ENCODE data around the gene CRACR2A. TPM values are rescaled to one million over a fixed set of nuclear protein-coding genes. Genes with fewer than 3 reads are reported as not detected.

CRACR2A gene
- total RNA-seq, 2 experiments from 2014 or later: 32.4 to 34.3 TPM

GRCh38 chr12:3748620-3749019 is 4.3 kb downstream of the CRACR2A start:
- no peak for DNase-seq
- H3K4me1 Mint-ChIP-seq: peaks cover 78% of the 10 kb centered on the region
- no peak overlapping the region for H3K4me3 Mint-ChIP-seq
- H3K27ac Mint-ChIP-seq: no peak overlapping the region
- POLR2A ChIA-PET: no interaction called here
- H3K36me3 Mint-ChIP-seq (ENCODE audit: low read depth): peaks cover 68% of the 10 kb centered on the region
- CTCF ChIA-PET: no interaction called here
- peaks cover 3% of the 10 kb centered on the region for H3K9me3 Mint-ChIP-seq
- no peaks in the 10 kb centered on the region for H3K27me3 Mint-ChIP-seq

- POLR2A ChIA-PET: no interaction called here
- CTCF ChIA-PET: no interaction called here
- Mint-ChIP-seq H3K36me3 (ENCODE audit: low read depth) (peaks cover 67% of the 10 kb centered on the region), H3K4me1 (peaks cover 79% of the 10 kb centered on the region), H3K4me3 (no peak overlapping the region), H3K9me3 (peaks cover 3% of the 10 kb centered on the region), H3K27ac (no peak overlapping the region), H3K27me3 (no peaks in the 10 kb centered on the region)
- DNase-seq: no peak
Observed at GRCh38 chr12:3747976-3748619, 4.8 kb downstream of the CRACR2A start.

GRCh38 chr12:3747543-3747942 is 5.4 kb downstream of the CRACR2A start:
- Mint-ChIP-seq H3K27me3 (no peaks in the 10 kb centered on the region), H3K4me3 (no peak overlapping the region), H3K36me3 (ENCODE audit: low read depth) (peaks cover 71% of the 10 kb centered on the region), H3K4me1 (peaks cover 83% of the 10 kb centered on the region), H3K9me3 (peaks cover 3% of the 10 kb centered on the region), H3K27ac (peak overlapping the region; percentile 14)
- DNase-seq: peak; percentile 25
- ChIA-PET POLR2A (no interaction called here), CTCF (no interaction called here)

- H3K36me3 Mint-ChIP-seq (ENCODE audit: low read depth): peaks cover 67% of the 10 kb centered on the region
Observed at GRCh38 chr12:3746758-3747157, 6.2 kb downstream of the CRACR2A start.

GRCh38 chr12:3745152-3745551 is 7.8 kb downstream of the CRACR2A start:
- Mint-ChIP-seq H3K4me1 (peaks cover 60% of the 10 kb centered on the region), H3K36me3 (ENCODE audit: low read depth) (peaks cover 61% of the 10 kb centered on the region), H3K4me3 (no peak overlapping the region), H3K27me3 (no peaks in the 10 kb centered on the region), H3K27ac (peak overlapping the region; percentile 70), H3K9me3 (peaks cover 3% of the 10 kb centered on the region)
- no peak for DNase-seq
- ChIA-PET POLR2A (no interaction called here), CTCF (no interaction called here)

More at GRCh38 chr12:3746758-3747157, 6.2 kb downstream of the CRACR2A start:
- Mint-ChIP-seq H3K27me3 (no peaks in the 10 kb centered on the region), H3K27ac (no peak overlapping the region), H3K4me1 (peaks cover 75% of the 10 kb centered on the region), H3K4me3 (no peak overlapping the region), H3K9me3 (peaks cover 3% of the 10 kb centered on the region)
- no peak for DNase-seq
- ChIA-PET CTCF (interaction anchor here (1.4 kb wide), 1 partner anchor 57 kb away, joined by 5 read pairs; no protein-coding TSS in a partner anchor), POLR2A (no interaction called here)

- H3K9me3 Mint-ChIP-seq: peaks cover 3% of the 10 kb centered on the region
- H3K4me3 Mint-ChIP-seq: no peak overlapping the region
- no peak for DNase-seq
- H3K27me3 Mint-ChIP-seq: no peaks in the 10 kb centered on the region
- ChIA-PET POLR2A (interaction anchor here (0.6 to 2.2 kb wide), 5 partner anchors 9 to 64 kb away, joined by 3 to 19 read pairs (median 3); partner anchors contain the start of gene CRACR2A), CTCF (interaction anchor here (0.8 to 1.3 kb wide), 5 partner anchors 8 to 444 kb away, joined by 3 to 7 read pairs (median 3); partner anchors contain the start of gene CRACR2A)
- peak overlapping the region; percentile 70 for H3K27ac Mint-ChIP-seq
- peaks cover 56% of the 10 kb centered on the region for H3K36me3 Mint-ChIP-seq (ENCODE audit: low read depth)
- peaks cover 57% of the 10 kb centered on the region for H3K4me1 Mint-ChIP-seq
Observed at GRCh38 chr12:3744229-3744901, 8.5 kb downstream of the CRACR2A start.

- Mint-ChIP-seq H3K36me3 (ENCODE audit: low read depth) (peaks cover 55% of the 10 kb centered on the region), H3K27ac (peak overlapping the region; percentile 70)
Observed at GRCh38 chr12:3743803-3744202, 9.1 kb downstream of the CRACR2A start.

GRCh38 chr12:3741882-3742672 is 10.8 kb downstream of the CRACR2A start:
- POLR2A ChIA-PET: interaction anchor here (0.9 to 2.5 kb wide), 2 partner anchors 9 to 11 kb away, joined by 3 to 14 read pairs; partner anchors contain the start of gene CRACR2A

More at GRCh38 chr12:3743803-3744202, 9.1 kb downstream of the CRACR2A start:
- H3K9me3 Mint-ChIP-seq: peaks cover 3% of the 10 kb centered on the region
- H3K4me1 Mint-ChIP-seq: peaks cover 53% of the 10 kb centered on the region
- CTCF ChIA-PET: interaction anchor here (0.8 to 1.3 kb wide), 5 partner anchors 8 to 443 kb away, joined by 3 to 7 read pairs (median 3); partner anchors contain the start of gene CRACR2A
- no peak overlapping the region for H3K4me3 Mint-ChIP-seq
- H3K27me3 Mint-ChIP-seq: no peaks in the 10 kb centered on the region
- POLR2A ChIA-PET: interaction anchor here (0.6 to 2.2 kb wide), 6 partner anchors 8 to 64 kb away, joined by 3 to 19 read pairs (median 3); partner anchors contain the start of gene CRACR2A
- peak; percentile 66 for DNase-seq

GRCh38 chr12:3740480-3741231 is 12.3 kb downstream of the CRACR2A start:
- ChIA-PET CTCF (interaction anchor here (0.8 to 1.5 kb wide), 3 partner anchors 10 to 440 kb away, joined by 3 to 4 read pairs (median 4); partner anchors contain the start of gene CRACR2A), POLR2A (interaction anchor here (2.5 kb wide), 1 partner anchor 12 kb away, joined by 14 read pairs; the partner anchor contains the start of gene CRACR2A)
- DNase-seq: no peak
- Mint-ChIP-seq H3K36me3 (ENCODE audit: low read depth) (peaks cover 45% of the 10 kb centered on the region), H3K27ac (no peak overlapping the region), H3K27me3 (no peaks in the 10 kb centered on the region), H3K9me3 (no peaks in the 10 kb centered on the region), H3K4me3 (no peak overlapping the region), H3K4me1 (peaks cover 31% of the 10 kb centered on the region)

More at GRCh38 chr12:3741882-3742672, 10.8 kb downstream of the CRACR2A start:
- peaks cover 43% of the 10 kb centered on the region for H3K4me1 Mint-ChIP-seq
- no peak for DNase-seq
- peaks cover 59% of the 10 kb centered on the region for H3K36me3 Mint-ChIP-seq (ENCODE audit: low read depth)
- no peak overlapping the region for H3K4me3 Mint-ChIP-seq
- H3K9me3 Mint-ChIP-seq: peaks cover 3% of the 10 kb centered on the region
- no peak overlapping the region for H3K27ac Mint-ChIP-seq
- CTCF ChIA-PET: interaction anchor here (0.8 kb wide), 1 partner anchor 8 kb away, joined by 3 read pairs; no protein-coding TSS in a partner anchor
- H3K27me3 Mint-ChIP-seq: no peaks in the 10 kb centered on the region

- peaks cover 36% of the 10 kb centered on the region for H3K36me3 Mint-ChIP-seq (ENCODE audit: low read depth)
- ChIA-PET CTCF (interaction anchor here (1.6 kb wide), 1 partner anchor 8 kb away, joined by 4 read pairs; no protein-coding TSS in a partner anchor), POLR2A (no interaction called here)
Observed at GRCh38 chr12:3735432-3735831, 17.5 kb downstream of the CRACR2A start.

GRCh38 chr12:3732901-3733300 is 20.0 kb downstream of the CRACR2A start:
- Mint-ChIP-seq H3K27me3 (no peaks in the 10 kb centered on the region), H3K4me3 (no peak overlapping the region), H3K27ac (no peak overlapping the region), H3K36me3 (ENCODE audit: low read depth) (peaks cover 45% of the 10 kb centered on the region), H3K4me1 (peaks cover 28% of the 10 kb centered on the region), H3K9me3 (no peaks in the 10 kb centered on the region)
- ChIA-PET CTCF (no interaction called here), POLR2A (no interaction called here)
- DNase-seq: no peak

More at GRCh38 chr12:3735432-3735831, 17.5 kb downstream of the CRACR2A start:
- DNase-seq: no peak
- Mint-ChIP-seq H3K27ac (no peak overlapping the region), H3K4me3 (no peak overlapping the region), H3K4me1 (peaks cover 6% of the 10 kb centered on the region), H3K27me3 (no peaks in the 10 kb centered on the region), H3K9me3 (no peaks in the 10 kb centered on the region)

- H3K27me3 Mint-ChIP-seq: no peaks in the 10 kb centered on the region
- peaks cover 65% of the 10 kb centered on the region for H3K36me3 Mint-ChIP-seq (ENCODE audit: low read depth)
- CTCF ChIA-PET: no interaction called here
- peaks cover 39% of the 10 kb centered on the region for H3K4me1 Mint-ChIP-seq
- no peak overlapping the region for H3K27ac Mint-ChIP-seq
- H3K9me3 Mint-ChIP-seq: peaks cover 3% of the 10 kb centered on the region
- no peak overlapping the region for H3K4me3 Mint-ChIP-seq
- POLR2A ChIA-PET: interaction anchor here (2.7 kb wide), 1 partner anchor 13 kb away, joined by 19 read pairs; no protein-coding TSS in a partner anchor
- DNase-seq: no peak
Observed at GRCh38 chr12:3730111-3730510, 22.8 kb downstream of the CRACR2A start.

Data from activated CD4-positive, alpha-beta memory T cell treated with anti-CD3 and anti-CD28 coated beads, Interleukin-2, amount 10 ng/mL, durations not matched to agents 7 days and 5 days (primary cell).